ENCODE results near the gene COL18A1.

DNA sequence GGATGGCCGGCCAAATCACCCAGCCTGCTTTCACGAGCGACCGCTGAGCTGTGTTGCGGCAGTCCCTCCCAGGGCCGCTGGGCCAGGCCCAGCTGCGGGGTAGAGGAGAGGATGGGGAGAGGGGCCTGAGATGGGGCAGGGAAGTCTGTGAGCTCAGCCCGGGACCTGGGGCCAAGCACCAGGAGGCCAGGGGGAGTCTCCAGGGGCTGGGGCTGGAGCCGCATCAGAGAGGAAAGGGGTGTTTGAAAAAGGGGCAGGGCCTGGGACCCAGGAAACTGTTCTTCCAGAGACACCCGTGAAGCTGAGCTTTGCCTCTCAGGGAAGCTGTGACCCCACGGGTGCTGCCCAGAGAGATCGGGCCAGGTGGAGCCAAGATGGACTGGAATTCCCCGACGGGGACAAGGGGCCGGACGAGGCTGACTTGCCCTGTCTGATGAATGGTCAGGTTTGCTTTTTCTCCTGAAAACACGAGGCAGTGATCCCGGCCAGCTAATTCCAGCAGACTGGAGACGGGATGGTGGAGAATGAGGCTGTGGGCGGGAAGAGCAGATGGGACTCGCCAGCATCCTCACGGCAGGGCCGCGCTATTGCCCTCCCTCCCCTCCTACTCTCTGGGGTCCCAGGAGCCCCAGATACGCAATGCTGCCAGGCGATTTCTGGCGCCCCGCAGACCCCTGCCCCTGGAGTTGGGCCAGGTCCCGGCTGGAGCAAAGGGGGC lies 40.3 kb upstream of the COL18A1 start:
- TF ChIP-seq, protein P1, sequence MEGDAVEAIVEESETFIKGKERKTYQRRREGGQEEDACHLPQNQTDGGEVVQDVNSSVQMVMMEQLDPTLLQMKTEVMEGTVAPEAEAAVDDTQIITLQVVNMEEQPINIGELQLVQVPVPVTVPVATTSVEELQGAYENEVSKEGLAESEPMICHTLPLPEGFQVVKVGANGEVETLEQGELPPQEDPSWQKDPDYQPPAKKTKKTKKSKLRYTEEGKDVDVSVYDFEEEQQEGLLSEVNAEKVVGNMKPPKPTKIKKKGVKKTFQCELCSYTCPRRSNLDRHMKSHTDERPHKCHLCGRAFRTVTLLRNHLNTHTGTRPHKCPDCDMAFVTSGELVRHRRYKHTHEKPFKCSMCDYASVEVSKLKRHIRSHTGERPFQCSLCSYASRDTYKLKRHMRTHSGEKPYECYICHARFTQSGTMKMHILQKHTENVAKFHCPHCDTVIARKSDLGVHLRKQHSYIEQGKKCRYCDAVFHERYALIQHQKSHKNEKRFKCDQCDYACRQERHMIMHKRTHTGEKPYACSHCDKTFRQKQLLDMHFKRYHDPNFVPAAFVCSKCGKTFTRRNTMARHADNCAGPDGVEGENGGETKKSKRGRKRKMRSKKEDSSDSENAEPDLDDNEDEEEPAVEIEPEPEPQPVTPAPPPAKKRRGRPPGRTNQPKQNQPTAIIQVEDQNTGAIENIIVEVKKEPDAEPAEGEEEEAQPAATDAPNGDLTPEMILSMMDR (IDR thresholded peaks at IDR 0.05; ENCODE audit: borderline replicate concordance, extremely low read depth, low read length, poor library complexity, severe bottlenecking), result no peak
- TF ChIP-seq EZH2 (IDR thresholded peaks at IDR 0.05; ENCODE audit: borderline replicate concordance, low read depth, low read length, severe bottlenecking), result no peak
